Spleen (tissue), 11 donors: ENCODE data around the gene GPBP1. TPM values are rescaled to one million over a fixed set of nuclear protein-coding genes. Genes with fewer than 3 reads are reported as not detected.

ENCODE experiments used
- DNase-seq: peaks from one replicate; pipeline ENCODE4 v3.0.0-alpha.2; 2020
- H3K27ac ChIP-seq, 8 donors: fragments of 200-600 bp; sonication (generic) in 7 of 8; 1 replicate in 4 of 8; 2 replicates in 4 of 8; pipeline versions ENCODE4 v1.5.0 to v1.8.0; 2016 to 2021; ENCODE audit warnings: inconsistent platforms in 4 of 8, mild to moderate bottlenecking in 4 of 8, moderate library complexity in 1 of 8
- H3K27me3 ChIP-seq, 7 donors: fragments of 200-600 bp; sonication (generic) in 6 of 7; replicated peaks in 1 of 7; 1 replicate in 4 of 7; 2 replicates in 3 of 7; pipeline versions ENCODE4 v1.5.0 to v1.8.0; 2016 to 2021; ENCODE audit warnings: inconsistent platforms in 3 of 7, mild to moderate bottlenecking in 1 of 7
- H3K36me3 ChIP-seq, 6 donors: fragments of 200-600 bp; sonication (generic) in 5 of 6; 1 replicate in 4 of 6; 2 replicates in 2 of 6; pipeline versions ENCODE4 v1.5.0 to v1.8.0; 2016 to 2021; ENCODE audit warnings: inconsistent platforms in 2 of 6
- H3K4me1 ChIP-seq, 6 donors: fragments of 200-600 bp; sonication (generic) in 5 of 6; 1 replicate in 3 of 6; 2 replicates in 3 of 6; pipeline versions ENCODE4 v1.5.0 to v1.8.0; 2016 to 2021; ENCODE audit warnings: inconsistent platforms in 3 of 6
- H3K4me3 ChIP-seq, 8 donors: fragments of 200-600 bp; sonication (generic) in 7 of 8; 1 replicate in 4 of 8; 2 replicates in 4 of 8; pipeline versions ENCODE4 v1.5.0 to v1.8.0; 2016 to 2021; ENCODE audit warnings: inconsistent platforms in 4 of 8, mild to moderate bottlenecking in 4 of 8, moderate library complexity in 2 of 8
- H3K9me3 ChIP-seq, 8 donors: fragments of 200-600 bp; sonication (generic) in 7 of 8; 1 replicate in 4 of 8; 2 replicates in 4 of 8; pipeline versions ENCODE4 v1.5.0 to v1.8.0; 2016 to 2021; ENCODE audit warnings: inconsistent platforms in 4 of 8
- POLR2A ChIP-seq, 3 donors: fragments of 450-650 bp; IDR thresholded peaks; one replicate each; pipeline ENCODE4 v1.5.1; 2017; ENCODE audit warnings: antibody characterized with exemption in 3 of 3, mild to moderate bottlenecking in 1 of 3
- POLR2AphosphoS5 ChIP-seq, 3 donors: sonication (generic); formaldehyde crosslinking; IDR thresholded peaks; one replicate each; pipeline ENCODE4 v1.5.1; 2017; ENCODE audit warnings: antibody characterized with exemption in 3 of 3
- WGBS, 5 donors: extraction: QIAGEN DNeasy Blood & Tissue Kit in 3 of 5; methylation state at CpG; one replicate each; pipeline versions ENCODE4 v1.1.5 to v1.1.7; 2013 to 2018; 5-methylcytosine and 5-hydroxymethylcytosine counted together
- intact Hi-C: fragments of 100-400 bp; cut with DNase I; formaldehyde crosslinking; loops from one replicate; pipeline ENCODE4 v1.15.0; 2023; ENCODE audit warnings: low total_unique reads
- polyA plus RNA-seq, 3 donors: library from polyadenylated mRNA; stranded (reverse); fragments of 200-250 nt; gene quantifications; one replicate each; pipeline ENCODE4 v1.2.1, GENCODE V29; 2013
- total RNA-seq, 7 donors: library from RNA; depleted of rRNA in 3 of 7; stranded (reverse); fragments of >200 nt in 3 of 7; fragmentation: NEBNext Ultra II Directional in 4 of 7; extraction: Animal tissue kit (Norgen Biotek cat#: 25700) in 4 of 7; gene quantifications; one replicate each; pipeline versions ENCODE4 v1.1.0 to v1.2.1, GENCODE V29; 2016 to 2021
- TF ChIP-seq, protein P1 (sequence below), 11 experiments: fragments of 200-600 bp in 7 of 11; fragments of 450-650 bp in 4 of 11; sonication (generic) in 4 of 11; IDR thresholded peaks in 8 of 11; conservative IDR thresholded peaks in 3 of 11; 1 replicate in 7 of 11; 2 replicates in 4 of 11; pipeline versions ENCODE4 v1.4.0 to v1.8.0; 2016 to 2021; ENCODE audit warnings: antibody characterized with exemption in 11 of 11, inconsistent platforms in 4 of 11, mild to moderate bottlenecking in 1 of 11
- donor health status: healthy with polysubstance abuse.
- donor health status: DM: no; HTN: no; CAD: no; lungs with moderate emphysema.
- donor health status: DM: no; HTN: no; CAD: no.
- donor health status: Bipolar disorder and iron deficiency.
- donor health status: healthy.
- donor health status: DM: no; HTN: no; CAD: no.
- donor health status: DM: yes; HTN: yes; CAD: no.

GPBP1 gene
- total and polyA plus RNA-seq, 10 donors: 58.0 to 118 (median 87.1) TPM

DNA sequence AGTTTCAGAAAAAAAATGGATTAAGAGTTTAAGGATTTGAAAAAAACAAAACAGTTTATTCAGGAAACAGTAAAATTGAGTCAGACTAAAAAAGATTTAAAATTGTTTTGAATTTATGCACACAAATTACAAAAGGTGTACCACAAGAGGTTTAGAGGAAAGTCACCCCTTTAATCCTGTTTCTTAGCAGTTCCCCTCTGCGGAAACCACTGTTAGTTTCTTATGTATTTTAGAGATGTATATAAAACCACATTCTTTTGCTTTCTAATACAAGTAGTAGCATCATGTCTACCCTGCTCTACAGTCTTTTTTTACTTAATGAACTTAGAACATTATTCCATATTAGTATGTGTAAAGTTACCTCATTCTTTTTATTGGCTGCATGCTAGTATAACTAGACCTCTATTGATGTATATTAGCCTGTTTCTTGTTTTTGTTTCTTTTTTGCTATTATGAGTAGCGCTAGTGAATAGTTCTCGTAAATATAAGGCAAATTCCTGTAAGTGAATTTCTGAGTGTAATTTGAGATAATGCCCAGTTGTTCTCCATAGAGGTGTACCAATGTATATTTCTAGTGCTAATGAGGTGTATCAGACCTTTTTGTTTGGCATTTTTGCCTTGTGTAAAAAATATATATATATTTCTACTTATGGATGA, 20.0 kb downstream of the GPBP1 start:
- no peaks in the 10 kb centered on the region for H3K27me3 ChIP-seq
- peaks cover 11 to 100% (median 49%) of the 10 kb centered on the region in 6 donors for H3K4me1 ChIP-seq
- DNase-seq: no peak
- H3K36me3 ChIP-seq: peaks cover 0 to 80% (median 20%) of the 10 kb centered on the region in 6 donors
- H3K4me3 ChIP-seq: no peak overlapping the region
- intact Hi-C loops: no loop called here
- 80 to 89% (median 84%) methylated on average over 3 of the region's 3 CpGs for WGBS, 5 donors
- no peak overlapping the region for H3K27ac ChIP-seq
- TF ChIP-seq, protein P1, sequence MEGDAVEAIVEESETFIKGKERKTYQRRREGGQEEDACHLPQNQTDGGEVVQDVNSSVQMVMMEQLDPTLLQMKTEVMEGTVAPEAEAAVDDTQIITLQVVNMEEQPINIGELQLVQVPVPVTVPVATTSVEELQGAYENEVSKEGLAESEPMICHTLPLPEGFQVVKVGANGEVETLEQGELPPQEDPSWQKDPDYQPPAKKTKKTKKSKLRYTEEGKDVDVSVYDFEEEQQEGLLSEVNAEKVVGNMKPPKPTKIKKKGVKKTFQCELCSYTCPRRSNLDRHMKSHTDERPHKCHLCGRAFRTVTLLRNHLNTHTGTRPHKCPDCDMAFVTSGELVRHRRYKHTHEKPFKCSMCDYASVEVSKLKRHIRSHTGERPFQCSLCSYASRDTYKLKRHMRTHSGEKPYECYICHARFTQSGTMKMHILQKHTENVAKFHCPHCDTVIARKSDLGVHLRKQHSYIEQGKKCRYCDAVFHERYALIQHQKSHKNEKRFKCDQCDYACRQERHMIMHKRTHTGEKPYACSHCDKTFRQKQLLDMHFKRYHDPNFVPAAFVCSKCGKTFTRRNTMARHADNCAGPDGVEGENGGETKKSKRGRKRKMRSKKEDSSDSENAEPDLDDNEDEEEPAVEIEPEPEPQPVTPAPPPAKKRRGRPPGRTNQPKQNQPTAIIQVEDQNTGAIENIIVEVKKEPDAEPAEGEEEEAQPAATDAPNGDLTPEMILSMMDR (IDR thresholded peaks at IDR 0.05 in 8 of 11, conservative IDR thresholded peaks at IDR 0.05 in 3 of 11): no peak
- TF ChIP-seq POLR2AphosphoS5 (IDR thresholded peaks at IDR 0.05) (no peak), POLR2A (IDR thresholded peaks at IDR 0.05) (no peak)
- H3K9me3 ChIP-seq: no peaks in the 10 kb centered on the region

DNA sequence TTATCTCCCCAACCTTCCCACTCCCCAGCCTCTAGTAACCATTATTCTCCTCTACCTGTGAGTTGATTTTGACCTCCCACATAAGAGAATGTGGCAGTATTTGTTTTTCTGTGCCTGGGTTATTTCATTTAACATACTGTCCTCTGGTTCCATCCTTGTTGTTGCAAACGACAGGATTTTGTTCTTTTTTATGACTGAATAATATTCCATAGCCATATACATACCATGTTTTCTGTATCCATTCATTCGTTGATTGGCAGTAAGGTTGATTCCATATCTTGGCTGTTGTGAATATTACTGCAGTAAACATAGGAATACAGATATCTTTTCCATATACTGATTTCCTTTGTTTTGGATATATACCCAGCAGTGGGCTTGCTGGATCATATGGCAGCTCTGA, 20.8 kb downstream of the GPBP1 start:
- no peaks in the 10 kb centered on the region for H3K9me3 ChIP-seq

DNA sequence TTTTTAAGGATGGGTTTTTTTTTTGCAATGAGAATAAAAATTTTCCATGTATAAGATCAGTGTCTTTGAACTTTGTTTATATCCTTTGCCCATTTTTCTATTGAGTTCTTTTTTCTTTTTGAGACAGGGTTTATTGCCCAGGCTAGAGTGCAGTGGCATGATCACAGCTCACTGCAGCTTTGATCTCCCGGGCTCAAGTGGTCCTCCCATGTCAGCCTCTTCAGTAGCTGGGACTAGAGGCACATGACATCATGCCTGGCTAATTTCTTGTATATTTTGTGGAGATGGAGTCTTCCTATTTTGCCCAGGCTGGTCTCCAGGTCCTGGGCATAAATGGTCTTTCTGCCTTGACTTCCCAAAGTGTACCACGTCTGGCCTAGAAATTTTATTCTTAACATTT, 21.2 kb downstream of the GPBP1 start:
- DNase-seq: no peak
- peaks cover 0 to 80% (median 20%) of the 10 kb centered on the region in 6 donors for H3K36me3 ChIP-seq
- H3K27me3 ChIP-seq: no peaks in the 10 kb centered on the region
- intact Hi-C loops: no loop called here
- WGBS, 5 donors: 75 to 93% (median 85%) methylated on average over 2 of the region's 2 CpGs
- H3K4me3 ChIP-seq: no peak overlapping the region
- peaks cover 5 to 100% (median 48%) of the 10 kb centered on the region in 6 donors for H3K4me1 ChIP-seq
- no peaks in the 10 kb centered on the region for H3K9me3 ChIP-seq
- no peak overlapping the region for H3K27ac ChIP-seq
- TF ChIP-seq, protein P1 (IDR thresholded peaks at IDR 0.05 in 8 of 11, conservative IDR thresholded peaks at IDR 0.05 in 3 of 11): no peak
- TF ChIP-seq POLR2AphosphoS5 (IDR thresholded peaks at IDR 0.05): no peak
- TF ChIP-seq POLR2A (IDR thresholded peaks at IDR 0.05): no peak

More for the DNA sequence above, 20.8 kb downstream of the GPBP1 start:
- TF ChIP-seq POLR2AphosphoS5 (IDR thresholded peaks at IDR 0.05) (no peak), POLR2A (IDR thresholded peaks at IDR 0.05) (no peak)
- TF ChIP-seq, protein P1 (IDR thresholded peaks at IDR 0.05 in 8 of 11, conservative IDR thresholded peaks at IDR 0.05 in 3 of 11): no peak
- Histone ChIP-seq H3K27ac (no peak overlapping the region), H3K27me3 (no peaks in the 10 kb centered on the region), H3K36me3 (peaks cover 0 to 80% (median 20%) of the 10 kb centered on the region in 6 donors), H3K4me1 (peaks cover 5 to 100% (median 49%) of the 10 kb centered on the region in 6 donors), H3K4me3 (no peak overlapping the region)
- DNase-seq: no peak
- intact Hi-C loops: no loop called here
- 96 to 100% (median 97%) methylated on average over 2 of the region's 2 CpGs for WGBS, 5 donors

DNA sequence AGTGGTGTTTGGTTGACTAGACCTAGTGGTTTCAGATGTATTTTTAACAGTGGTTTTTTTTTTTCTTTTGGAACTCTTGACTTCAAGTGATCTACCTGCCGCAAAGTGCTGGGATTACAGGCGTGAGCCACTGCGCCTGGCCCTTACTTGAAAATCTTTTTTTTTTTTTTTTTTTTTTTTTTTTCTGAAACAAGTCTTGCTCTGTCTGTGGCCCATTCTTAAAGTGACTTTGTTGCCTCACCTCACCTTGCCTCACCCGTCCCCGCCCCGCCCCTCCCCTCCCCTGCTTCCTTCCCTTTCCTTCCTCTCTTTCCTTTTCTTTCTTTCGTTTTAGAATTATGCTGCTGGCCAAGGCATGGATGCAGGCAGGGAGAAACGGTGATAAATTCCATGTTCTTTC, 26.0 kb downstream of the GPBP1 start:
- no peak for DNase-seq
- Histone ChIP-seq H3K4me3 (no peak overlapping the region), H3K27me3 (no peaks in the 10 kb centered on the region), H3K4me1 (peaks cover 10 to 100% (median 65%) of the 10 kb centered on the region in 6 donors), H3K36me3 (peaks cover 0 to 54% (median 12%) of the 10 kb centered on the region in 6 donors), H3K27ac (peak overlapping the region in 4 of 8 donors; percentile 7 to 67 (median 34)), H3K9me3 (no peaks in the 10 kb centered on the region)
- WGBS, 5 donors: 26 to 48% (median 27%) methylated on average over 8 of the region's 8 CpGs
- TF ChIP-seq POLR2A (IDR thresholded peaks at IDR 0.05): no peak
- TF ChIP-seq, protein P1 (IDR thresholded peaks at IDR 0.05 in 8 of 11, conservative IDR thresholded peaks at IDR 0.05 in 3 of 11): no peak
- no peak for TF ChIP-seq POLR2AphosphoS5 (IDR thresholded peaks at IDR 0.05)
- intact Hi-C loops: no loop called here
